Loucy (cell line): ENCODE results near the gene PEAK1.
"Not testable (repeated sequence)": the region's sequence is repeated elsewhere in the genome, so short reads cannot be mapped to it uniquely, and the experiment has no call there.

Experiments
- EZH2phosphoT487 ChIP-seq: fragments of 200-600 bp; IDR thresholded peaks from 2 replicates; pipeline ENCODE4 v1.6.1; 2018; ENCODE audit warnings: antibody characterized with exemption, mild to moderate bottlenecking, moderate library complexity, borderline replicate concordance
- TF ChIP-seq, protein P1 (sequence below): fragments of 200-600 bp; sonication (generic); conservative IDR thresholded peaks from 2 replicates; pipeline ENCODE4 v1.5.1; 2014; ENCODE audit warnings: mild to moderate bottlenecking, antibody characterized with exemption, low read length

GRCh38 chr15:77406173-77406759, 13.6 kb downstream of the PEAK1 start:
- TF ChIP-seq, protein P1, sequence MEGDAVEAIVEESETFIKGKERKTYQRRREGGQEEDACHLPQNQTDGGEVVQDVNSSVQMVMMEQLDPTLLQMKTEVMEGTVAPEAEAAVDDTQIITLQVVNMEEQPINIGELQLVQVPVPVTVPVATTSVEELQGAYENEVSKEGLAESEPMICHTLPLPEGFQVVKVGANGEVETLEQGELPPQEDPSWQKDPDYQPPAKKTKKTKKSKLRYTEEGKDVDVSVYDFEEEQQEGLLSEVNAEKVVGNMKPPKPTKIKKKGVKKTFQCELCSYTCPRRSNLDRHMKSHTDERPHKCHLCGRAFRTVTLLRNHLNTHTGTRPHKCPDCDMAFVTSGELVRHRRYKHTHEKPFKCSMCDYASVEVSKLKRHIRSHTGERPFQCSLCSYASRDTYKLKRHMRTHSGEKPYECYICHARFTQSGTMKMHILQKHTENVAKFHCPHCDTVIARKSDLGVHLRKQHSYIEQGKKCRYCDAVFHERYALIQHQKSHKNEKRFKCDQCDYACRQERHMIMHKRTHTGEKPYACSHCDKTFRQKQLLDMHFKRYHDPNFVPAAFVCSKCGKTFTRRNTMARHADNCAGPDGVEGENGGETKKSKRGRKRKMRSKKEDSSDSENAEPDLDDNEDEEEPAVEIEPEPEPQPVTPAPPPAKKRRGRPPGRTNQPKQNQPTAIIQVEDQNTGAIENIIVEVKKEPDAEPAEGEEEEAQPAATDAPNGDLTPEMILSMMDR = not testable (repeated sequence)
- TF ChIP-seq EZH2phosphoT487 = not testable (repeated sequence)
